Heart left ventricle (tissue), 16 donors: ENCODE results near the gene ABHD10. TPM values are rescaled to one million over a fixed set of nuclear protein-coding genes. Genes with fewer than 3 reads are reported as not detected.

Source experiments
- ATAC-seq, 4 donors: fragments of 200-7000 bp; cut with Tn5 transposase; one replicate each; pipeline ENCODE4 v1.9.1; 2020 to 2022; ENCODE audit warnings: moderate library complexity in 4 of 4, mild to moderate bottlenecking in 3 of 4, moderate number of reproducible peaks in 1 of 4
- DNase-seq, 5 donors: peaks; one replicate each; pipeline ENCODE4 v3.0.0-alpha.2; 2020
- H3K27ac ChIP-seq, 12 donors: fragments of 200-600 bp; sonication (generic) in 4 of 12; one replicate each; pipeline versions ENCODE4 v1.5.0 to v1.8.0; 2016 to 2022; ENCODE audit warnings: mild to moderate bottlenecking in 2 of 12
- H3K27me3 ChIP-seq, 9 donors: fragments of 200-600 bp; sonication (generic) in 2 of 9; one replicate each; pipeline versions ENCODE4 v1.5.1 to v1.8.0; 2016 to 2022; ENCODE audit warnings: mild to moderate bottlenecking in 3 of 9
- H3K36me3 ChIP-seq, 9 donors: fragments of 200-600 bp; sonication (generic) in 2 of 9; one replicate each; pipeline versions ENCODE4 v1.5.0 to v1.8.0; 2018 to 2022; ENCODE audit warnings: mild to moderate bottlenecking in 2 of 9
- H3K4me1 ChIP-seq, 12 donors: fragments of 200-600 bp; sonication (generic) in 4 of 12; one replicate each; pipeline versions ENCODE4 v1.5.0 to v1.8.0; 2016 to 2022; ENCODE audit warnings: mild to moderate bottlenecking in 3 of 12
- H3K4me3 ChIP-seq, 12 donors: fragments of 200-600 bp; sonication (generic) in 4 of 12; one replicate each; pipeline versions ENCODE4 v1.5.0 to v1.8.0; 2017 to 2022; ENCODE audit warnings: mild to moderate bottlenecking in 9 of 12, moderate library complexity in 4 of 12
- H3K9me3 ChIP-seq, 12 donors: fragments of 200-600 bp; sonication (generic) in 4 of 12; one replicate each; pipeline versions ENCODE4 v1.5.0 to v1.8.0; 2016 to 2022; ENCODE audit warnings: mild to moderate bottlenecking in 1 of 12
- POLR2A ChIP-seq, 2 donors: fragments of 450-650 bp; IDR thresholded peaks; one replicate each; pipeline ENCODE4 v1.6.1; 2017; ENCODE audit warnings: antibody characterized with exemption in 2 of 2, mild to moderate bottlenecking in 2 of 2, moderate library complexity in 2 of 2
- WGBS, 4 donors: extraction: QIAGEN DNeasy Blood & Tissue Kit in 2 of 4; methylation state at CpG; one replicate each; pipeline versions ENCODE4 v1.1.5 to v1.1.7; 2013 to 2018; 5-methylcytosine and 5-hydroxymethylcytosine counted together
- intact Hi-C, 10 donors: fragments of 100-400 bp; cut with DNase I; formaldehyde crosslinking; loops; one replicate each; pipeline versions ENCODE4 v1.11.1 to v1.14.2; 2022
- polyA plus RNA-seq, 2 donors: library from polyadenylated mRNA; stranded (reverse); fragments of 200-250 nt; gene quantifications; one replicate each; pipeline ENCODE4 v1.2.3, GENCODE V29; 2013
- total RNA-seq, 9 donors: library from RNA; depleted of rRNA in 2 of 9; stranded (reverse); fragments of >200 nt in 2 of 9; fragmentation: NEBNext Ultra II Directional in 3 of 9; extraction: Animal tissue kit (Norgen Biotek cat#: 25700) in 3 of 9; gene quantifications; one replicate each; pipeline versions ENCODE4 v1.1.0 to v1.2.4, GENCODE V29; 2016 to 2023
- TF ChIP-seq, protein P1 (sequence below), 12 donors: fragments of 200-600 bp; sonication (generic) in 4 of 12; IDR thresholded peaks; one replicate each; pipeline versions ENCODE4 v1.5.0 to v1.8.0; 2018 to 2022; ENCODE audit warnings: antibody characterized with exemption in 12 of 12, mild to moderate bottlenecking in 5 of 12
- donor health status: ischemic (EF 13 %, LVEDD 7.1; RV severe dilation, severe dysfunction).
- donor health status: healthy with polysubstance abuse.
- donor health status: DM: no; HTN: yes; CAD: no.
- donor health status: DM: no; HTN: no; CAD: no.
- donor health status: ischemic (EF 25% LVEDD 6.9; RV normal size, moderate dysfunction).
- donor health status: ischemic (EF 25% LVEDD 5.7; RV mildly dilated, moderate dysfunction).
- donor health status: healthy.
- donor health status: DM: yes; HTN: yes; CAD: no.
- donor health status: ischemic (EF 35%, LVEDD 5.7; RV mildly dilated, moderate dysfunction).
- donor health status: nonischemic (EF 11% LVEDD 7.7; RV severe dilation, severe dysfunction).
- donor health status: DM: yes; HTN: yes; CAD: no.
- donor health status: PGD.
- donor health status: ischemic (EF 29% LVEDD 5.4; RV normal size, mild dysfunction).
- donor health status: nonischemic (EF 23%, LVEDD 6.1; RV moderate dilation, normal function).

Gene ABHD10
- total and polyA plus RNA-seq, 11 donors = 13.5 to 50.1 (median 40.0) TPM

- Histone ChIP-seq H3K4me1 (peaks cover 0 to 39% (median 23%) of the 10 kb centered on the region in 12 donors), H3K27me3 (no peaks in the 10 kb centered on the region), H3K4me3 (no peak overlapping the region), H3K36me3 (peaks cover 0 to 98% (median 27%) of the 10 kb centered on the region in 9 donors), H3K9me3 (no peaks in the 10 kb centered on the region), H3K27ac (peak overlapping the region in 1 of 12 donors; percentile 14)
- intact Hi-C loops = no loop called here
- ATAC-seq = peak in 1 of 4 donors; percentile 52
- no peak for DNase-seq
- TF ChIP-seq, protein P1, sequence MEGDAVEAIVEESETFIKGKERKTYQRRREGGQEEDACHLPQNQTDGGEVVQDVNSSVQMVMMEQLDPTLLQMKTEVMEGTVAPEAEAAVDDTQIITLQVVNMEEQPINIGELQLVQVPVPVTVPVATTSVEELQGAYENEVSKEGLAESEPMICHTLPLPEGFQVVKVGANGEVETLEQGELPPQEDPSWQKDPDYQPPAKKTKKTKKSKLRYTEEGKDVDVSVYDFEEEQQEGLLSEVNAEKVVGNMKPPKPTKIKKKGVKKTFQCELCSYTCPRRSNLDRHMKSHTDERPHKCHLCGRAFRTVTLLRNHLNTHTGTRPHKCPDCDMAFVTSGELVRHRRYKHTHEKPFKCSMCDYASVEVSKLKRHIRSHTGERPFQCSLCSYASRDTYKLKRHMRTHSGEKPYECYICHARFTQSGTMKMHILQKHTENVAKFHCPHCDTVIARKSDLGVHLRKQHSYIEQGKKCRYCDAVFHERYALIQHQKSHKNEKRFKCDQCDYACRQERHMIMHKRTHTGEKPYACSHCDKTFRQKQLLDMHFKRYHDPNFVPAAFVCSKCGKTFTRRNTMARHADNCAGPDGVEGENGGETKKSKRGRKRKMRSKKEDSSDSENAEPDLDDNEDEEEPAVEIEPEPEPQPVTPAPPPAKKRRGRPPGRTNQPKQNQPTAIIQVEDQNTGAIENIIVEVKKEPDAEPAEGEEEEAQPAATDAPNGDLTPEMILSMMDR (IDR thresholded peaks at IDR 0.05) = no peak
- no peak for TF ChIP-seq POLR2A (IDR thresholded peaks at IDR 0.05)
Observed at GRCh38 chr3:111936191-111936841, 42.5 kb upstream of the ABHD10 start.

DNA sequence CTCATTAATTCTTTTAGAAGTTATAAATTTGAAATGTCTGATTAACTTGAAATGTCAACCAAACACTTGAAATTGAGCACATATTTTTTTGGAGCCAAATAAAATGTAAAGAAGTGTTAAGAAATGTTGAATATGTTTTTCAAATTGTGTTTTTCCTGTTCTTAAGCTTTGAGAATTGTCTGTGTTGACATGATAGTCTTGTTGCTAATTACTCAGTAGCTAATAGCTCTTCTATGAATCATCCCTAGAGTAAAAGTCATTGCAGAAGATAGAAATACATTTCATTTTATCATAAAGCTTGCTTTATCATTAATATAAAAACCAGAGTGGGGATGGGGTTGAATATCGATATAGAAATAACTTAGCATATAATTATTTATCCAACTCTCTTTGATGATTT is 41.9 kb upstream of the ABHD10 start:
- no peak for ATAC-seq

DNA sequence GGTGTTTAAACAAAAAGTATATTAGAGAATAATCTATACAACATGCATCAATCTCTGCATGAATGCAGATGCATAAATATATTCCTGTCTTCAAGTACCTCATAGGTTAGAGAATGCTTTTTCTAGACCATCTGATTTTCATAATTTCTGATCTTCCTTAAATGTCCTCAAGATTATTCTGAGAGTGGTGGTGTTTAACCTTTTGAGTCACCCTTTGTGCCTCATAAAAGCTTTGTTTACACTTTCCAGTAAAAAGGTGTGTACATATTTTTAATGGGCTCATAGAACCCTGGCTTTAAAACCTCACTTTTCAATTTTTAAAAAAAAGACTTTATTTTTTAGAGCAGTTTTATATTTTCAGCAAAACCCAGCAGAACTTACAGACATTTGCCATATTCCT is 41.0 kb upstream of the ABHD10 start:
- no peak overlapping the region for H3K27ac ChIP-seq
- DNase-seq (no peak), ATAC-seq (no peak)
- H3K4me3 ChIP-seq = no peak overlapping the region
- H3K27me3 ChIP-seq = no peaks in the 10 kb centered on the region
- peaks cover 0 to 98% (median 41%) of the 10 kb centered on the region in 9 donors for H3K36me3 ChIP-seq
- no peaks in the 10 kb centered on the region for H3K9me3 ChIP-seq
- no peak for TF ChIP-seq POLR2A (IDR thresholded peaks at IDR 0.05)
- TF ChIP-seq, protein P1 (IDR thresholded peaks at IDR 0.05) = no peak
- peaks cover 0 to 27% (median 15%) of the 10 kb centered on the region in 12 donors for H3K4me1 ChIP-seq
- intact Hi-C loops = no loop called here

More for the DNA sequence above, 41.9 kb upstream of the ABHD10 start:
- no peak for DNase-seq
- Histone ChIP-seq H3K9me3 (no peaks in the 10 kb centered on the region), H3K4me1 (peaks cover 0 to 34% (median 21%) of the 10 kb centered on the region in 12 donors), H3K27ac (peak overlapping the region in 1 of 12 donors; percentile 14), H3K36me3 (peaks cover 0 to 98% (median 34%) of the 10 kb centered on the region in 9 donors), H3K27me3 (no peaks in the 10 kb centered on the region), H3K4me3 (no peak overlapping the region)
- WGBS, 4 donors = 85 to 96% (median 93%) methylated on average over 1 of the region's 1 CpG
- no peak for TF ChIP-seq POLR2A (IDR thresholded peaks at IDR 0.05)
- TF ChIP-seq, protein P1 (IDR thresholded peaks at IDR 0.05) = no peak
- intact Hi-C loops = no loop called here

DNA sequence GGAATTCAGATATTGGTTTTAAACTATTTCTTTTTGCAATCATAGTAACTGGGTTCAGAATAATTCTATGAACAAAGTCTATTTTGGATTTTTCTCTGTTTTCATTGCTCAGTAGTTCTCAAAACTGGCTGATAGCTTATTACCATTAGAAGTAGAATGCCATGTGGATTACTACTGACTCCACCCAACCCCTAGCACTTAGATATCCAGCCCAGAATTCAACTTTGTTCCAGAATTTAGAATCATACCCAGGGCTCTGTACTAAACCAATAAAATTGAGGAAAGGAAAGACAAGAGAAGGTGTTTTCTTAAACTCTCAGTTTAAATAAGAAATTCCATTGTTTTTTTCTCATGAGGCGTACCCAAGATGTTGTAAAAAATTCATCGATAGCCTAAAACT is 39.0 kb upstream of the ABHD10 start:
- ATAC-seq (no peak), DNase-seq (no peak)
- intact Hi-C loops = no loop called here
- Histone ChIP-seq H3K27me3 (no peaks in the 10 kb centered on the region), H3K9me3 (no peaks in the 10 kb centered on the region), H3K4me1 (peaks cover 0 to 14% (median 0%) of the 10 kb centered on the region in 12 donors), H3K27ac (no peak overlapping the region), H3K36me3 (peaks cover 0 to 99% (median 46%) of the 10 kb centered on the region in 9 donors), H3K4me3 (no peak overlapping the region)
- TF ChIP-seq POLR2A (IDR thresholded peaks at IDR 0.05) = no peak
- TF ChIP-seq, protein P1 (IDR thresholded peaks at IDR 0.05) = no peak
- 90 to 97% (median 96%) methylated on average over 2 of the region's 2 CpGs for WGBS, 4 donors
